Endothelial cell of umbilical vein (primary cell): ENCODE results near the gene S100A13. TPM values are rescaled to one million over a fixed set of nuclear protein-coding genes. Genes with fewer than 3 reads are reported as not detected.

Source experiments
- BruUV-seq: library from RNA; stranded (reverse); fragments of 400-500 nt; replicated peaks from 2 replicates; lab custom pipeline; 2021; lab: Mats Ljungman, UMichigan
- CTCF ChIA-PET: fragments of 300-600, 350-600 bp; sonication (Branson Sonifier 250); formaldehyde crosslinking; loops from one replicate; lab custom pipeline; 2021; ENCODE audit warnings: antibody characterized with exemption, inconsistent platforms; lab: Charles Lee
- POLR2A ChIA-PET: fragments of 300-600, 350-600 bp; sonication (Branson Sonifier 250); formaldehyde crosslinking; loops from one replicate; lab custom pipeline; 2021; ENCODE audit warnings: antibody characterized with exemption, inconsistent platforms; lab: Charles Lee
- DNase-seq: peaks from one replicate; pipeline ENCODE4 v3.0.0-alpha.2; 2011; ENCODE audit warnings: low read depth, low spot score
- FAIRE-seq: peaks from 2 replicates; lab custom pipeline; 2011; peaks lifted over from hg19 to GRCh38; lab: Jason Lieb, UNC
- H2AFZ ChIP-seq: 2 replicates; pipeline ENCODE4 v1.6.0; 2012; ENCODE audit warnings: low read depth, low read length, control low read depth, inconsistent platforms
- H3K27ac ChIP-seq: 2 replicates; pipeline ENCODE4 v1.5.1; 2011; ENCODE audit warnings: low read depth, mild to moderate bottlenecking, control low read depth, low read length, moderate library complexity; ENCODE audit not compliant: insufficient read depth
- H3K27me3 ChIP-seq, 2 experiments: 2 replicates each; pipeline versions ENCODE4 v1.6.0 to v1.6.1; 2011; ENCODE audit warnings: low read length in 2 of 2, mixed read lengths in 1 of 2; ENCODE audit not compliant: control insufficient read depth in 2 of 2, insufficient read depth in 2 of 2
- H3K36me3 ChIP-seq, 2 experiments: 2 replicates in 1 of 2; 3 replicates in 1 of 2; pipeline ENCODE4 v1.5.1; 2011; ENCODE audit warnings: low read length in 2 of 2, mild to moderate bottlenecking in 1 of 2, moderate library complexity in 1 of 2; ENCODE audit not compliant: control insufficient read depth in 2 of 2, insufficient read depth in 2 of 2; ENCODE audit errors: extremely low read depth in 1 of 2
- H3K4me1 ChIP-seq: 3 replicates; pipeline ENCODE4 v1.5.1; 2011; ENCODE audit warnings: mild to moderate bottlenecking, low read length; ENCODE audit not compliant: control insufficient read depth, insufficient read depth; ENCODE audit errors: extremely low read depth
- H3K4me2 ChIP-seq: 2 replicates; pipeline ENCODE4 v1.6.1; 2011; ENCODE audit warnings: low read length, control low read depth, mixed read lengths; ENCODE audit not compliant: insufficient read depth
- H3K4me3 ChIP-seq, 3 experiments: fragments of 200-600 bp in 1 of 3; sonication (generic), shearing (Covaris generic) in 1 of 3; replicated peaks in 1 of 3; 2 replicates each; pipeline ENCODE4 v1.5.1; 2011 to 2016; ENCODE audit warnings: control low read depth in 3 of 3, low read length in 3 of 3, mild to moderate bottlenecking in 2 of 3, inconsistent platforms in 1 of 3, low read depth in 1 of 3, moderate library complexity in 1 of 3; ENCODE audit not compliant: insufficient read depth in 1 of 3
- H3K79me2 ChIP-seq: 2 replicates; pipeline ENCODE4 v1.6.0; 2012; ENCODE audit warnings: low read length, inconsistent platforms; ENCODE audit not compliant: control insufficient read depth, insufficient read depth
- H3K9ac ChIP-seq: replicated peaks from 2 replicates; pipeline ENCODE3; 2011; ENCODE audit warnings: low read length, control low read depth; ENCODE audit not compliant: insufficient read depth; ENCODE audit errors: extremely low read depth
- H3K9me1 ChIP-seq: replicated peaks from 3 replicates; pipeline ENCODE4 v1.6.0; 2011; ENCODE audit warnings: mild to moderate bottlenecking, low read length; ENCODE audit not compliant: control insufficient read depth, insufficient read depth; ENCODE audit errors: extremely low read depth
- H3K9me3 ChIP-seq: replicated peaks from 2 replicates; pipeline ENCODE4 v1.5.1; 2012; ENCODE audit warnings: low read length, inconsistent platforms; ENCODE audit not compliant: control insufficient read depth, insufficient read depth
- H4K20me1 ChIP-seq: replicated peaks from 2 replicates; pipeline ENCODE3; 2011; ENCODE audit warnings: mild to moderate bottlenecking, low read length; ENCODE audit not compliant: control insufficient read depth, insufficient read depth; ENCODE audit errors: extremely low read depth
- EZH2 ChIP-seq: IDR thresholded peaks from 2 replicates; pipeline ENCODE4 v1.6.1; 2012; ENCODE audit warnings: borderline replicate concordance, low read depth, mild to moderate bottlenecking, moderate library complexity, low read length, inconsistent platforms; ENCODE audit not compliant: severe bottlenecking
- FOS ChIP-seq: IDR thresholded peaks from 2 replicates; pipeline ENCODE4 v1.6.1; 2011; ENCODE audit warnings: mild to moderate bottlenecking, low read length, moderate library complexity, borderline replicate concordance; ENCODE audit not compliant: insufficient read depth
- GATA2 ChIP-seq: IDR thresholded peaks from 2 replicates; pipeline ENCODE4 v1.7.0; 2011; ENCODE audit warnings: low read depth, mild to moderate bottlenecking, moderate library complexity, mixed read lengths, low read length; ENCODE audit not compliant: insufficient read length, insufficient read depth
- JUN ChIP-seq: IDR thresholded peaks from 2 replicates; pipeline ENCODE4 v1.6.1; 2011; ENCODE audit warnings: borderline replicate concordance, low read depth; ENCODE audit not compliant: insufficient read length, insufficient read depth
- MYC ChIP-seq: IDR thresholded peaks from one replicate; pipeline ENCODE4 v1.6.1; 2011; ENCODE audit warnings: mild to moderate bottlenecking, low read depth, low read length
- POLR2A ChIP-seq: IDR thresholded peaks from 2 replicates; pipeline ENCODE4 v1.6.1; 2012; ENCODE audit warnings: low read depth, mild to moderate bottlenecking, control low read depth, low read length
- POLR2AphosphoS5 ChIP-seq: IDR thresholded peaks from 2 replicates; pipeline ENCODE4 v1.6.1; 2012; ENCODE audit warnings: low read depth, mild to moderate bottlenecking, control low read depth, low read length, moderate library complexity; ENCODE audit not compliant: insufficient read depth
- dilution Hi-C: fragments of 300-500 bp; cut with MboI; formaldehyde crosslinking; loops from one replicate; pipeline ENCODE4 v1.15.0; 2019; ENCODE audit warnings: low sequenced_read_pairs; ENCODE audit not compliant: extremely low pct_ligation_motif_present
- intact Hi-C: fragments of 100-400 bp; cut with micrococcal nuclease; formaldehyde crosslinking; loops from one replicate; pipeline ENCODE4 v1.10.0; 2022
- polyA plus RNA-seq, 4 experiments: library from polyadenylated mRNA; depleted of rRNA in 3 of 4; stranded (reverse) in 3 of 4; unstranded in 1 of 4; fragments of >200 nt; gene quantifications; 2 replicates each; pipeline versions ENCODE4 v1.2.1 to v1.2.3, GENCODE V29; 2011 to 2012; ENCODE audit warnings: missing spikeins in 1 of 4
- total RNA-seq: library from RNA; stranded (reverse); gene quantifications from 2 replicates; pipeline ENCODE4 v1.2.3, GENCODE V29; 2021
- TF ChIP-seq, protein P1 (sequence below): IDR thresholded peaks from 2 replicates; pipeline ENCODE4 v1.6.1; 2011; ENCODE audit not compliant: insufficient read depth, insufficient read length
- TF ChIP-seq, protein P2 (sequence below), 2 donors: IDR thresholded peaks; 1 replicate in 1 of 2; 2 replicates in 1 of 2; pipeline ENCODE4 v1.5.1; 2011; ENCODE audit warnings: low read length in 2 of 2, mild to moderate bottlenecking in 2 of 2, moderate library complexity in 2 of 2, control low read depth in 1 of 2, inconsistent platforms in 1 of 2, low read depth in 1 of 2; ENCODE audit not compliant: insufficient read depth in 1 of 2; ENCODE audit errors: extremely low read depth in 1 of 2

Gene S100A13
- total and polyA plus RNA-seq, 2 donors (not counting 3 experiments of a cell fraction or from before 2014, with no cell fraction given): 155 to 360 TPM

DNA sequence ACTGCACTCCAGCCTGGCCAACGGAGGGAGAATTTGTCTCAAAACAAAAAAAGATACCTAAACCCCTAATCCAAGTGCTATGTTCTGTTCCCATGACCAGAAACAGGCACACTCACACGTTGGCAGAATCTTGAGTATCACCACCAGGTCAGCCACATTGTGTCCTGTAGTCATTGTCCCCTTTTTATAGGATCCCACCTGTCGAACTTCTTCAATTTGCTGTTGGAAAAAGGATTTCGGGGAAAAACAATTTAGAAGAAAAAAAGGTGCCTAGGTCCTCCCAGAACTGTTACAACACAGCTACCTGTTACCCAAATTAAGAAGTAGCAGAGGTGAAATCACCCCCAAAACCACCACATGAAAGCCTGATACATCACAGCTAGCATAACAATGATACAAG lies 40.1 kb upstream of the S100A13 start:
- dilution Hi-C loops: no loop called here
- Histone ChIP-seq H3K4me3 (no peak overlapping the region), H3K79me2 (peaks cover 36% of the 10 kb centered on the region), H3K9me1 (no peaks in the 10 kb centered on the region), H2AFZ (no peak overlapping the region), H3K9ac (no peak overlapping the region), H3K36me3 (peaks cover 40 to 48% of the 10 kb centered on the region in 2 experiments), H3K9me3 (no peaks in the 10 kb centered on the region), H3K27ac (no peak overlapping the region), H4K20me1 (no peaks in the 10 kb centered on the region), H3K4me1 (peaks cover 11% of the 10 kb centered on the region), H3K27me3 (no peaks in the 10 kb centered on the region), H3K4me2 (no peak overlapping the region)
- CTCF ChIA-PET: interaction anchor here (0.7 kb wide), 1 partner anchor 40 kb away, joined by 3 read pairs; the partner anchor contains the start of gene S100A13
- TF ChIP-seq POLR2AphosphoS5 (no peak), EZH2 (no peak), JUN (no peak), POLR2A (no peak), FOS (no peak), GATA2 (no peak), MYC (no peak)
- TF ChIP-seq, protein P1, sequence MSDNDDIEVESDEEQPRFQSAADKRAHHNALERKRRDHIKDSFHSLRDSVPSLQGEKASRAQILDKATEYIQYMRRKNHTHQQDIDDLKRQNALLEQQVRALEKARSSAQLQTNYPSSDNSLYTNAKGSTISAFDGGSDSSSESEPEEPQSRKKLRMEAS: no peak
- TF ChIP-seq, protein P2, sequence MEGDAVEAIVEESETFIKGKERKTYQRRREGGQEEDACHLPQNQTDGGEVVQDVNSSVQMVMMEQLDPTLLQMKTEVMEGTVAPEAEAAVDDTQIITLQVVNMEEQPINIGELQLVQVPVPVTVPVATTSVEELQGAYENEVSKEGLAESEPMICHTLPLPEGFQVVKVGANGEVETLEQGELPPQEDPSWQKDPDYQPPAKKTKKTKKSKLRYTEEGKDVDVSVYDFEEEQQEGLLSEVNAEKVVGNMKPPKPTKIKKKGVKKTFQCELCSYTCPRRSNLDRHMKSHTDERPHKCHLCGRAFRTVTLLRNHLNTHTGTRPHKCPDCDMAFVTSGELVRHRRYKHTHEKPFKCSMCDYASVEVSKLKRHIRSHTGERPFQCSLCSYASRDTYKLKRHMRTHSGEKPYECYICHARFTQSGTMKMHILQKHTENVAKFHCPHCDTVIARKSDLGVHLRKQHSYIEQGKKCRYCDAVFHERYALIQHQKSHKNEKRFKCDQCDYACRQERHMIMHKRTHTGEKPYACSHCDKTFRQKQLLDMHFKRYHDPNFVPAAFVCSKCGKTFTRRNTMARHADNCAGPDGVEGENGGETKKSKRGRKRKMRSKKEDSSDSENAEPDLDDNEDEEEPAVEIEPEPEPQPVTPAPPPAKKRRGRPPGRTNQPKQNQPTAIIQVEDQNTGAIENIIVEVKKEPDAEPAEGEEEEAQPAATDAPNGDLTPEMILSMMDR (IDR thresholded peaks at IDR 0.05; ENCODE audit: extremely low read depth in 1 of 2, insufficient read depth in 1 of 2, low read depth in 1 of 2, low read length in 2 of 2): no peak
- no TSS peak for BruUV-seq
- DNase-seq: no peak
- POLR2A ChIA-PET: interaction anchor here (1.0 kb wide), 1 partner anchor 40 kb away, joined by 3 read pairs; the partner anchor contains the start of gene S100A13
- no peak for FAIRE-seq
- intact Hi-C loops: no loop called here
